ENCODE measurements around the gene FAP. TPM values are rescaled to one million over a fixed set of nuclear protein-coding genes. Genes with fewer than 3 reads are reported as not detected.

The FAP gene
- polyA plus RNA-seq, 2 of the 4 experiments (the other 2 are of a cell fraction), result 0.03 to 0.16 TPM

DNA sequence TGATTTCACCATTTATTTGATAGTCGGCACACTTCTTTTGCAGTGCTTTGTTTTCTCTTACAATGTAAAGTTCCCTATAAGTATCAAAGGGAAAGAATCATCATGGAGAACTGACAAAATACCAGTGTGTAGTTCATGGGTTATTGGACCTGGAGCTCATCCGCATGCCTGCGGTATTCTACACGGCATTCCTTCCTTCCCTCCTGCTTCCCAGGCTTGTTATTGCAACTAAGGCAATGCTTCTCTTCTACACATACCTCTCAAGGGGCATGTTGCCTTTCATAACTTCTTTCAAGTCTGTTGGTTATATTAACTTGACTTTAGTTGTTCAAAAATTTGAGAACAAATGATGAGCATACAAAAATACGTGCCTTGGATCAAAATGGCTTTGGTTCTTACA is 24.3 kb upstream of the FAP start:
- 71% methylated on average over 5 of the region's 5 CpGs for WGBS (ENCODE audit: missing lambda C conversion rate)
- ChIA-PET CTCF (interaction anchor here (0.6 kb wide), 1 partner anchor 974 kb away, joined by 3 read pairs; no protein-coding TSS in a partner anchor), POLR2A (no interaction called here)
- Histone ChIP-seq H3K9me3 (no peaks in the 10 kb centered on the region), H3K4me2 (no peak overlapping the region), H3K27ac (no peak overlapping the region), H3K4me1 (no peaks in the 10 kb centered on the region), H3K4me3 (no peak overlapping the region)
- TF ChIP-seq EP300 (IDR thresholded peaks at IDR 0.05), result no peak
- TF ChIP-seq, protein P1, sequence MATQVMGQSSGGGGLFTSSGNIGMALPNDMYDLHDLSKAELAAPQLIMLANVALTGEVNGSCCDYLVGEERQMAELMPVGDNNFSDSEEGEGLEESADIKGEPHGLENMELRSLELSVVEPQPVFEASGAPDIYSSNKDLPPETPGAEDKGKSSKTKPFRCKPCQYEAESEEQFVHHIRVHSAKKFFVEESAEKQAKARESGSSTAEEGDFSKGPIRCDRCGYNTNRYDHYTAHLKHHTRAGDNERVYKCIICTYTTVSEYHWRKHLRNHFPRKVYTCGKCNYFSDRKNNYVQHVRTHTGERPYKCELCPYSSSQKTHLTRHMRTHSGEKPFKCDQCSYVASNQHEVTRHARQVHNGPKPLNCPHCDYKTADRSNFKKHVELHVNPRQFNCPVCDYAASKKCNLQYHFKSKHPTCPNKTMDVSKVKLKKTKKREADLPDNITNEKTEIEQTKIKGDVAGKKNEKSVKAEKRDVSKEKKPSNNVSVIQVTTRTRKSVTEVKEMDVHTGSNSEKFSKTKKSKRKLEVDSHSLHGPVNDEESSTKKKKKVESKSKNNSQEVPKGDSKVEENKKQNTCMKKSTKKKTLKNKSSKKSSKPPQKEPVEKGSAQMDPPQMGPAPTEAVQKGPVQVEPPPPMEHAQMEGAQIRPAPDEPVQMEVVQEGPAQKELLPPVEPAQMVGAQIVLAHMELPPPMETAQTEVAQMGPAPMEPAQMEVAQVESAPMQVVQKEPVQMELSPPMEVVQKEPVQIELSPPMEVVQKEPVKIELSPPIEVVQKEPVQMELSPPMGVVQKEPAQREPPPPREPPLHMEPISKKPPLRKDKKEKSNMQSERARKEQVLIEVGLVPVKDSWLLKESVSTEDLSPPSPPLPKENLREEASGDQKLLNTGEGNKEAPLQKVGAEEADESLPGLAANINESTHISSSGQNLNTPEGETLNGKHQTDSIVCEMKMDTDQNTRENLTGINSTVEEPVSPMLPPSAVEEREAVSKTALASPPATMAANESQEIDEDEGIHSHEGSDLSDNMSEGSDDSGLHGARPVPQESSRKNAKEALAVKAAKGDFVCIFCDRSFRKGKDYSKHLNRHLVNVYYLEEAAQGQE (IDR thresholded peaks at IDR 0.05), result no peak
- TF ChIP-seq SREBF2 (IDR thresholded peaks at IDR 0.05), result no peak
- no peak for TF ChIP-seq MAX (IDR thresholded peaks at IDR 0.05)
- TF ChIP-seq NPAS2 (CRISPR knock-in tag; IDR thresholded peaks at IDR 0.05; ENCODE audit: borderline replicate concordance), result no peak
- no peak for TF ChIP-seq GATA3 (IDR thresholded peaks at IDR 0.05; ENCODE audit: borderline replicate concordance)
- no peak for TF ChIP-seq HDAC2 (IDR thresholded peaks at IDR 0.05)
- no peak for TF ChIP-seq RARB (CRISPR knock-in tag; IDR thresholded peaks at IDR 0.05)
- TF ChIP-seq HEYL (CRISPR knock-in tag; IDR thresholded peaks at IDR 0.05), result no peak
- TF ChIP-seq JUN (IDR thresholded peaks at IDR 0.05), result no peak
- no peak for TF ChIP-seq NR3C1 (IDR thresholded peaks at IDR 0.05)
- FAIRE-seq (no peak), ATAC-seq (no peak), DNase-seq (ENCODE audit: low read depth in 1 of 2, low spot score in 1 of 2) (no peak)

- TF ChIP-seq GATA3 (IDR thresholded peaks at IDR 0.05; ENCODE audit: borderline replicate concordance) (no peak), MAZ (IDR thresholded peaks at IDR 0.05; ENCODE audit: borderline replicate concordance, low read depth, low read length) (no peak), TP53 (CRISPR knock-in tag; IDR thresholded peaks at IDR 0.05) (no peak), SMC3 (IDR thresholded peaks at IDR 0.05) (no peak)
- ChIA-PET POLR2A (no interaction called here), CTCF (interaction anchor here (1.0 kb wide), 1 partner anchor 46 kb away, joined by 3 read pairs; no protein-coding TSS in a partner anchor)
- WGBS (ENCODE audit: missing lambda C conversion rate), result 38% methylated on average over 1 of the region's 1 CpG
- H3K4me3 ChIP-seq, result no peak overlapping the region
- ATAC-seq, result no peak
- FAIRE-seq, result no peak
- no peak overlapping the region for H3K27ac ChIP-seq
- H3K4me1 ChIP-seq, result no peaks in the 10 kb centered on the region
- DNase-seq (ENCODE audit: low read depth in 1 of 2, low spot score in 1 of 2), result no peak
- H3K9me3 ChIP-seq, result no peaks in the 10 kb centered on the region
- H3K4me2 ChIP-seq, result no peak overlapping the region
Observed at GRCh38 chr2:162266460-162266760, 23.2 kb upstream of the FAP start.

DNA sequence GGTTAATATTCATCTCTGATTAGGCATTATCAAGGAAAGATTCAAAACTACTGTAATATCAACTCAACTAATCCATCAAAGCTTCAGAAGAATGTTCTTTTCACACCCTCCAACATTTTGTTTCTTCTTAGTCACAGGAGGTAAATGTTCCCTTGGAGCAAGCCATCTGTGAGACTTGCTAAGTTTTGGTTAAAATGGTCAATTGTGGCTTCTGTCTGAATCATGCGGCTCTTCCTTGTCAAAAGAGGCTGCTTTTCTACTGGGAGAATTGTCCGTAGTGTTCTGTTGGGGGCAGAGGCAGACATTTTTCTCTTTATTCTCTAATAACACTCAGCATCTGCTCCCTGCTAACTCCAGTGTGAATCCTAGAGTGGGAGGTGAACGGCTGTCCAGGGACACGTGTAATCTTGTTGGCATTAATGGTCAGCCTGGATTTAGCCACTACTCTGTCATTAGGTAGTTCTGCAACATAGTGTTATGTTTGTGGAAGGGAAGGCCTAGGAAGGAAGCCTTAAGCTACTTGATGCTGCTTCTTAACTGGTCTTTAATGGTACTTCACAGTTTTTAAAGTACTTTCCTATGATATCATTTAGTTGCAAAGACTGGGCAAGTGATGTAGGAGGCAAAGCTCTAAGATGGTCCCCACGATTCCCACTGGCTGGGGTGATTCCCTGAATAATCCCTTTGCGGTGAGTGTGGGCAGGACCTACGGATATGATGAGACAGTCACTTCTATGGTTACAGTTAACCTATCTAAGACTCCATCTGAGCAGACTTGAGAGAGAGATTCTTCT is 22.6 kb upstream of the FAP start:
- ChIA-PET POLR2A (no interaction called here), CTCF (interaction anchor here (1.0 kb wide), 1 partner anchor 45 kb away, joined by 3 read pairs; no protein-coding TSS in a partner anchor)
- Histone ChIP-seq H3K4me2 (no peak overlapping the region), H3K9me3 (no peaks in the 10 kb centered on the region), H3K4me1 (no peaks in the 10 kb centered on the region), H3K4me3 (no peak overlapping the region), H3K27ac (no peak overlapping the region)
- DNase-seq (ENCODE audit: low read depth in 1 of 2, low spot score in 1 of 2), result no peak
- TF ChIP-seq JUN (IDR thresholded peaks at IDR 0.05) (no peak), ZNF302 (CRISPR knock-in tag; IDR thresholded peaks at IDR 0.05) (no peak), JUNB (IDR thresholded peaks at IDR 0.05) (no peak), BHLHE40 (IDR thresholded peaks at IDR 0.05; ENCODE audit: low read depth, low read length) (no peak), KDM1A (IDR thresholded peaks at IDR 0.05; ENCODE audit: low read depth) (no peak)
- 41% methylated on average over 7 of the region's 7 CpGs for WGBS (ENCODE audit: missing lambda C conversion rate)
- ATAC-seq, result no peak
- no peak for FAIRE-seq

Measured in A549 (cell line).